ENCODE data around the gene GK.

- no peak for TF ChIP-seq EZH2 (IDR thresholded peaks at IDR 0.05; ENCODE audit: low read depth, low read length, severe bottlenecking)
- no peak for TF ChIP-seq CHD2 (IDR thresholded peaks at IDR 0.05; ENCODE audit: low read length)
- TF ChIP-seq TEAD4 (IDR thresholded peaks at IDR 0.05; ENCODE audit: low read depth, low read length): no peak
- TF ChIP-seq CTBP2 (IDR thresholded peaks at IDR 0.05; ENCODE audit: borderline replicate concordance, insufficient read depth, insufficient read length, low read length): no peak
These were observed 40.9 kb downstream of the GK start for GRCh38 chrX:30693999-30694650.

Data from H1 (cell line).